ENCODE data around the gene LGR4.

The LGR4 gene

GRCh38 chr11:27392278-27393114 is 80.1 kb downstream of the LGR4 start:
- Mint-ChIP-seq H3K4me1 (peaks cover 82% of the 10 kb centered on the region), H3K27me3 (ENCODE audit: low read depth, poor library complexity) (no peaks in the 10 kb centered on the region)

DNA sequence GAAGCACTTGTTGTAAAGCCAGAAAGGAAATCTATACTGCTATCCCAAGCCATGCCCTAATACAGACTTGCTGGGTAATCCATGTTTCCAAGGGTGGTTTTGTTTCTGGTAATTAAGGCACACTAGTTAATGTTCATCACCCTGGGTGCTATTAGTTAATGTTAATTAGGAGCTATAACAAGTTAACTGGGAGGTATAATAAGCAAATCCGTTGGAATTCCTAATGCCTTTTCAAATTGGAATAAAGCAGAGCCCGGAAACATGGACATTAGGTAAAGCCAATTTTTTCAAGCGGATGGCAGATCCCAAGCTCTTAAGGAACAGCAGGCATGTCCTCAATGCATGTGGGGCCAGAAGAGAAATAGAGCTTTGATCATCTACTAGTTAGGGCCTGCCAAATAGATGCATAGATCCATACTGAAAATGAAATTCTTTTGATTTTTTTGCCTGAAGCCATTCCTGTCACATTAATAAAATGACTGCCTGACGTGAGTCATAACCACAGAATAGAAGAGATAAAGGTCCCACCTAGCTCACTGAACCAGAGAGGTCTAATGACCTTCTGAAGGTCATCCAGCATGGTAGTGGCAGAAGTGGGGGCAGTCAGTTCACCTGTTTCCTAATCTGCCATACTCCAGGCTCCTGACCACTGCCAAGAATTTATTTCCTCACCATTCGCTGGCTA is 81.1 kb downstream of the LGR4 start:
- no peak for TF ChIP-seq CTCF (IDR thresholded peaks at IDR 0.05)
- Mint-ChIP-seq H3K9me3 (no peaks in the 10 kb centered on the region), H3K36me3 (ENCODE audit: low read depth) (peaks cover 32% of the 10 kb centered on the region), H3K27me3 (ENCODE audit: low read depth, poor library complexity) (no peaks in the 10 kb centered on the region), H3K27ac (peak overlapping the region; percentile 82), H3K4me1 (peaks cover 82% of the 10 kb centered on the region), H3K4me3 (no peak overlapping the region)
- no peak for DNase-seq

More at GRCh38 chr11:27392278-27393114, 80.1 kb downstream of the LGR4 start:
- Mint-ChIP-seq H3K4me3 (peak overlapping the region; percentile 48), H3K9me3 (no peaks in the 10 kb centered on the region), H3K36me3 (ENCODE audit: low read depth) (peaks cover 30% of the 10 kb centered on the region), H3K27ac (peak overlapping the region; percentile 59)
- DNase-seq: no peak
- no peak for TF ChIP-seq CTCF (IDR thresholded peaks at IDR 0.05)

- Mint-ChIP-seq H3K27ac (peak overlapping the region; percentile 29), H3K36me3 (ENCODE audit: low read depth) (peaks cover 34% of the 10 kb centered on the region), H3K9me3 (no peaks in the 10 kb centered on the region), H3K27me3 (ENCODE audit: low read depth, poor library complexity) (no peaks in the 10 kb centered on the region), H3K4me3 (no peak overlapping the region), H3K4me1 (peaks cover 79% of the 10 kb centered on the region)
- DNase-seq: no peak
- no peak for TF ChIP-seq CTCF (IDR thresholded peaks at IDR 0.05)
Observed at GRCh38 chr11:27390318-27391295, 82.0 kb downstream of the LGR4 start.

DNA sequence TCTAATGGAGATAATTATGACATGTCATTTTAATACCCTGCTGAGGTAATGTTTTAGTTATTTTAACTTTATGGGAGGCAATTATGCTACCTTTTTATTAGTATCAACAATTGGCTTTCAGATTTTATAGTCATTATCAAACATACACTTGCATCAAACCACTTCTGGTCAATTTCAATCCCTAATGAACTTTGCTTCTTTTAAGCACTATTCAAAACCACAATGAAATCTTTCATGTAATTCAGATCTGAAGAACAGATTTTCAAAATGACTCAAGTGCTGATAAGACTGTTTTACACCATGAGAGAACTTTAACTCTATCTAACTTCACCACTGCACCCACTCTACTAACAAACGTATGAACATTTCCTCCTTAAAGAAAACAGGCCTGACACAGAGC is 83.7 kb downstream of the LGR4 start:
- no peak overlapping the region for H3K27ac Mint-ChIP-seq

More for the DNA sequence above, 83.7 kb downstream of the LGR4 start:
- no peak overlapping the region for H3K4me3 Mint-ChIP-seq
- no peak for TF ChIP-seq CTCF (IDR thresholded peaks at IDR 0.05)
- DNase-seq: no peak
- H3K9me3 Mint-ChIP-seq: no peaks in the 10 kb centered on the region
- H3K27me3 Mint-ChIP-seq (ENCODE audit: low read depth, poor library complexity): no peaks in the 10 kb centered on the region
- H3K36me3 Mint-ChIP-seq (ENCODE audit: low read depth): peaks cover 49% of the 10 kb centered on the region
- H3K4me1 Mint-ChIP-seq: peaks cover 68% of the 10 kb centered on the region

Data from nephron progenitor cell (in vitro differentiated cells).